Prostate gland (tissue), 2 donors: ENCODE results near the gene RPS10. TPM values are rescaled to one million over a fixed set of nuclear protein-coding genes. Genes with fewer than 3 reads are reported as not detected.

ENCODE experiments used
- DNase-seq: peaks from one replicate; pipeline ENCODE4 v3.0.0-alpha.2; 2019; ENCODE audit warnings: low spot score
- H3K27ac ChIP-seq, 2 donors: fragments of 200-600 bp; sonication (generic); 2 replicates each; pipeline ENCODE4 v1.5.1; 2017 to 2019
- H3K27me3 ChIP-seq: fragments of 200-600 bp; sonication (generic); replicated peaks from 2 replicates; pipeline ENCODE4 v1.5.1; 2019; ENCODE audit not compliant: insufficient read depth
- H3K36me3 ChIP-seq, 2 donors: fragments of 200-600 bp; sonication (generic); 1 replicate in 1 of 2; 2 replicates in 1 of 2; pipeline versions ENCODE4 v1.5.1 to v1.8.1; 2017 to 2019
- H3K4me1 ChIP-seq: fragments of 200-600 bp; sonication (generic); replicated peaks from 2 replicates; pipeline ENCODE4 v1.5.1; 2019
- H3K4me3 ChIP-seq, 2 donors: fragments of 200-600 bp; sonication (generic); 2 replicates each; pipeline ENCODE4 v1.5.1; 2017 to 2019
- H3K9me3 ChIP-seq: fragments of 200-600 bp; sonication (generic); 2 replicates; pipeline ENCODE4 v1.5.1; 2017
- POLR2A ChIP-seq: fragments of 450-650 bp; IDR thresholded peaks from one replicate; pipeline ENCODE4 v1.6.1; 2016; ENCODE audit warnings: antibody characterized with exemption, mild to moderate bottlenecking
- POLR2AphosphoS5 ChIP-seq: sonication (generic); formaldehyde crosslinking; IDR thresholded peaks from one replicate; pipeline ENCODE4 v1.6.1; 2017; ENCODE audit warnings: antibody characterized with exemption
- WGBS: methylation state at CpG from one replicate; pipeline ENCODE4 v1.1.5; 2018; 5-methylcytosine and 5-hydroxymethylcytosine counted together
- intact Hi-C: fragments of 100-400 bp; cut with DNase I; formaldehyde crosslinking; loops from one replicate; pipeline ENCODE4 v1.14.2; 2022
- total RNA-seq, 2 donors: library from RNA; depleted of rRNA; stranded (reverse); fragments of >200 nt; gene quantifications; one replicate each; pipeline ENCODE4 v1.1.0, GENCODE V29; 2016
- TF ChIP-seq, protein P1 (sequence below), 4 experiments: fragments of 200-600 bp in 2 of 4; fragments of 450-650 bp in 2 of 4; sonication (generic) in 2 of 4; IDR thresholded peaks; 1 replicate in 3 of 4; 2 replicates in 1 of 4; pipeline ENCODE4 v1.5.1; 2016 to 2019; ENCODE audit warnings: antibody characterized with exemption in 4 of 4, mild to moderate bottlenecking in 2 of 4, moderate library complexity in 2 of 4

RPS10 gene
- total RNA-seq, 2 donors from 2014 or later: 1,707 to 2,711 TPM

- Histone ChIP-seq H3K9me3 (no peaks in the 10 kb centered on the region), H3K4me1 (peaks cover 4% of the 10 kb centered on the region), H3K27me3 (no peaks in the 10 kb centered on the region), H3K4me3 (no peak overlapping the region), H3K36me3 (no peaks in the 10 kb centered on the region), H3K27ac (no peak overlapping the region)
- intact Hi-C loops: no loop called here
- WGBS: 70% methylated on average over 4 of the region's 4 CpGs
- no peak for DNase-seq
- TF ChIP-seq POLR2A (no peak), POLR2AphosphoS5 (no peak)
- TF ChIP-seq, protein P1, sequence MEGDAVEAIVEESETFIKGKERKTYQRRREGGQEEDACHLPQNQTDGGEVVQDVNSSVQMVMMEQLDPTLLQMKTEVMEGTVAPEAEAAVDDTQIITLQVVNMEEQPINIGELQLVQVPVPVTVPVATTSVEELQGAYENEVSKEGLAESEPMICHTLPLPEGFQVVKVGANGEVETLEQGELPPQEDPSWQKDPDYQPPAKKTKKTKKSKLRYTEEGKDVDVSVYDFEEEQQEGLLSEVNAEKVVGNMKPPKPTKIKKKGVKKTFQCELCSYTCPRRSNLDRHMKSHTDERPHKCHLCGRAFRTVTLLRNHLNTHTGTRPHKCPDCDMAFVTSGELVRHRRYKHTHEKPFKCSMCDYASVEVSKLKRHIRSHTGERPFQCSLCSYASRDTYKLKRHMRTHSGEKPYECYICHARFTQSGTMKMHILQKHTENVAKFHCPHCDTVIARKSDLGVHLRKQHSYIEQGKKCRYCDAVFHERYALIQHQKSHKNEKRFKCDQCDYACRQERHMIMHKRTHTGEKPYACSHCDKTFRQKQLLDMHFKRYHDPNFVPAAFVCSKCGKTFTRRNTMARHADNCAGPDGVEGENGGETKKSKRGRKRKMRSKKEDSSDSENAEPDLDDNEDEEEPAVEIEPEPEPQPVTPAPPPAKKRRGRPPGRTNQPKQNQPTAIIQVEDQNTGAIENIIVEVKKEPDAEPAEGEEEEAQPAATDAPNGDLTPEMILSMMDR (IDR thresholded peaks at IDR 0.05): no peak
Measured at GRCh38 chr6:34463849-34464248, 38.0 kb upstream of the RPS10 start.

DNA sequence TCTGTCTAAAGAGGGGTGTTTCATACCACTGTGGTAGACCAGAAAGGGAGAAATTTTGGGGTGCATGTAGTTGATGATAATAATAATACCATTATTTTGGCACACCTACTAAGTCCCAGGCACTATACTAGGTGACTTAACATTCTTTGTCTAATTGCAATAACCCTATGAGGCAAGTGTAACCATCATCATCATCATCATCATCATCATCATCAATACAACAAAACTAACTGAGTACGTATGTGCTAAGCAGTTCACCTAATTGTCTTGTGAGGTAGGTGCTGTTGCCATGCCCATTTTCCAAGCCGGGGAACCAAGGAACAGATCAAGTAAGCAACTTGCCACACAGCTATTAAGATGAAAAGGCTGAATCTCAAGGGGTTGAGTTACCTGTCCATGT lies 37.4 kb upstream of the RPS10 start:
- Histone ChIP-seq H3K36me3 (no peaks in the 10 kb centered on the region), H3K4me3 (no peak overlapping the region), H3K27ac (no peak overlapping the region), H3K4me1 (peaks cover 4% of the 10 kb centered on the region), H3K9me3 (no peaks in the 10 kb centered on the region), H3K27me3 (no peaks in the 10 kb centered on the region)
- 86% methylated on average over 2 of the region's 2 CpGs for WGBS
- no peak for TF ChIP-seq POLR2A
- no peak for TF ChIP-seq POLR2AphosphoS5
- TF ChIP-seq, protein P1 (IDR thresholded peaks at IDR 0.05): no peak
- DNase-seq: no peak
- intact Hi-C loops: no loop called here

DNA sequence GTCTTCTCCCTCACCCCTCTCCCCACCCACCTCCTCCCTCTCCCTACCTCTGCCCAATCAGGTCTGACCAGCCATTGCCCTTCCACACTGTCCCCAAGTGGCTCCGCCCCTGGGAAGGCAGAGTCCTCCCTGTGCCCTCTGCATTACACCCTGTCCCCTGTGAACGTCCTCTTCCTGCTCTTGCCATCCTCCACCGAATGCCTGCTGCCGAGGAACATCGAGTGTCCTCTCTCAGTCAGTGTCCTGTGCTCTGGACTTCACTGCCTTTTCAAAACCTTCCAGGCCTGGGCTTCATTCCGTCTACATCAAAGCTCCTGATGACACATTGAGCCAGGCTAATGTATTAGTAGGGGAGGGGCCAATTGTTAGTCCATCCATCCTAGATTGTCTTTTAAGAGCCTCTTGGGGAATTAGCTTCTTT lies 36.7 kb upstream of the RPS10 start:
- Histone ChIP-seq H3K9me3 (no peaks in the 10 kb centered on the region), H3K27ac (no peak overlapping the region), H3K36me3 (no peaks in the 10 kb centered on the region), H3K4me3 (no peak overlapping the region), H3K27me3 (no peaks in the 10 kb centered on the region), H3K4me1 (peaks cover 4% of the 10 kb centered on the region)
- DNase-seq: peak; percentile 43
- TF ChIP-seq, protein P1 (IDR thresholded peaks at IDR 0.05): no peak
- no peak for TF ChIP-seq POLR2AphosphoS5
- intact Hi-C loops: no loop called here
- WGBS: 29% methylated on average over 6 of the region's 6 CpGs

GRCh38 chr6:34462010-34462409 lies 36.1 kb upstream of the RPS10 start:
- Histone ChIP-seq H3K4me1 (peaks cover 4% of the 10 kb centered on the region), H3K36me3 (no peaks in the 10 kb centered on the region), H3K9me3 (no peaks in the 10 kb centered on the region), H3K4me3 (no peak overlapping the region), H3K27me3 (no peaks in the 10 kb centered on the region), H3K27ac (no peak overlapping the region)
- TF ChIP-seq, protein P1 (IDR thresholded peaks at IDR 0.05): no peak
- TF ChIP-seq POLR2A: no peak
- no peak for DNase-seq
- intact Hi-C loops: no loop called here
- WGBS: 72% methylated on average over 6 of the region's 6 CpGs

DNA sequence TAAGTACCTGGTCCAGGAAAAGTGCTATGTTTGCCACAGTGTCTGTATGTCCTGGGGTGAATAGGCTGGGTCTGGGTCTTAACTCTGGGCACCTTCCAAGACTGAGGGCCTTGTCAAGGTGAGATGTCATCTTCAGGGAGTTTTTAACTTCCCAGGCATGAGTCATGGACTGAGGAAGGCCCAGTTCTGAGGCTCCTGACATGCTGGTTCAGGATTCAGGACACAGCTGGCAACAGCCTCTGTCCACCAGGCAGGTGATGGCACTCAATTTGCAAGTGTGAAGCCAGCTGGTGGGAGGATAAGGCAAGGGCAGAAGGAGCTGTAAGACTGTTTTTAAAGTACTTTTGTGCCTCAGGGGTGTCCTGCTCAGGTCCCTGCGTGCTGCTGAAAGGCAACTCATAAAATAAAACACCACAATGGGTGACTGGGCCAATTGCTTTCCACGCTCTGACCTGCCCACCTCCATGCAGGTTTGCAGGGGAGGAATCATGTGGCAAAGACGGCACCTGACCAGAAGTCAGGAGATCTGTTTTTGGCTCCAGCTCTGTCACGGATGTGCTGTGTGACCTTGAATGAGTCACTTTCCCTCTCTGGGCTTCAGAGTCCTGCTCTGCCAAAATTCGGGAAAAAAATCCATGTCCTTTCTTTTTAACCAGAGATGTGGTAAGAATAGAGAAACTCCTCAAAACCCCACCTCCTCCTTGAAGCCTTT lies 35.1 kb upstream of the RPS10 start:
- H3K4me3 ChIP-seq: no peak overlapping the region

More for the DNA sequence above, 35.1 kb upstream of the RPS10 start:
- intact Hi-C loops: no loop called here
- Histone ChIP-seq H3K27me3 (no peaks in the 10 kb centered on the region), H3K36me3 (no peaks in the 10 kb centered on the region), H3K27ac (no peak overlapping the region), H3K9me3 (no peaks in the 10 kb centered on the region), H3K4me1 (peaks cover 4% of the 10 kb centered on the region)
- WGBS: 86% methylated on average over 5 of the region's 5 CpGs
- TF ChIP-seq POLR2AphosphoS5 (no peak), POLR2A (no peak)
- TF ChIP-seq, protein P1 (IDR thresholded peaks at IDR 0.05): no peak
- DNase-seq: no peak
